Fibroblast of the conjunctiva (primary cell): ENCODE data around the gene SLC38A9.
"Not testable (repeated sequence)": the region's sequence is repeated elsewhere in the genome, so short reads cannot be mapped to it uniquely, and the experiment has no call there.

Experiments
- DNase-seq: peaks from one replicate; pipeline ENCODE4 v3.0.0-alpha.2; 2010; ENCODE audit warnings: low read depth

The SLC38A9 gene

DNA sequence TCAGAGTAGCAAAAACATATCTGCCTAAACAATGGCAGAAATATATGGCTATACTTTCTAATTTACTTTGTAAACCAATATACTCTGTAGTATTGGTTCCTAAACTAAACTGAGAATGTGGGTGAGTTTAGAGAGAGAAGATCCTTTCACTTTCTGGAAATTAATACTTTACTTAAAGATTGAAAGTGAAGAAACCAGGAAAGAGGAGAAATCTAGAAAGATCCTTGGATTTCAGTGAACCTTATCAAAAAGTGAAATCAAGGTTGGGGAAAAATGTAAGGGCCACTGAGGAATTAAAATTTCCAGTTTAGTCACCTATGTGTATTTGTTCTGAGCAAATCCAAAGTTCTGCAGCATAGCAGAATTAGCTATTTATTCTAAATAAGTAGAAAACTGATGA, 5.9 kb downstream of the SLC38A9 start:
- DNase-seq, result no peak

- no peak for DNase-seq
Observed at GRCh38 chr5:55702598-55703345, 9.4 kb downstream of the SLC38A9 start.

GRCh38 chr5:55701462-55702103, 10.5 kb downstream of the SLC38A9 start:
- no peak for DNase-seq

DNA sequence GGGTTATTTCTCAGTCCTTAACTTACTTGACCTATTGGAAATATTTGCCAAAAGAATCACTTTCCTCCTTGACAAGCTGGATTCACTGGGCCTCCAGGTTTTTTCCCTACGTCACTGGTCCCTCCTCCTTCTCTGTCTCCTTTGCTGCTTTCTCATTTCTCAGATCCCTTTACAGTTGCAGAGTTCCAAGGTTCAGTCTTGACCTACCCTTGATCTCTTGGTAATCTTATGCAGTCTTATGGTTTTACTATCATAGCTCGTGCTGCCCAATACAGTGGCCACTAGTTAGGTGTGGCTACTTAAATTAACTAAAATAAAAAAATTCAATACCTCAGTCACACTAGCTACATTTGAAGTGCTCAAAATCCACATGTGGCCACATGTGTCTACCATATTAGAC, 11.4 kb downstream of the SLC38A9 start:
- DNase-seq, result no peak

GRCh38 chr5:55699041-55699688, 13.0 kb downstream of the SLC38A9 start:
- no peak for DNase-seq

DNA sequence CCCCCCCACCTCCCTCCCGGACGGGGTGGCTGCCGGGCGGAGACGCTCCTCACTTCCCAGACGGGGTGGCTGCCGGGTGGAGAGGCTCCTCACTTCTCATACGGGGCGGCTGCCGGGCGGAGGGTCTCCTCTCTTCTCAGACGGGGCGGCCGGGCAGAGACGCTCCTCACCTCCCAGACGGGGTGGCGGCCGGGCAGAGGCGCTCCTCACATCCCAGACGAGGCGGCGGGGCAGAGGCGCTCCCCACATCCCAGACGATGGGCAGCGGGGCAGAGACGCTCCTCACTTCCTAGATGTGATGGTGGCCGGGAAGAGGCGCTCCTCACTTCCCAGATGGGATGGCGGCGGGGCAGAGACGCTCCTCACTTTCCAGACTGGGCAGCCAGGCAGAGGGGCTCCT, 15.4 kb downstream of the SLC38A9 start:
- DNase-seq, result not testable (repeated sequence)

DNA sequence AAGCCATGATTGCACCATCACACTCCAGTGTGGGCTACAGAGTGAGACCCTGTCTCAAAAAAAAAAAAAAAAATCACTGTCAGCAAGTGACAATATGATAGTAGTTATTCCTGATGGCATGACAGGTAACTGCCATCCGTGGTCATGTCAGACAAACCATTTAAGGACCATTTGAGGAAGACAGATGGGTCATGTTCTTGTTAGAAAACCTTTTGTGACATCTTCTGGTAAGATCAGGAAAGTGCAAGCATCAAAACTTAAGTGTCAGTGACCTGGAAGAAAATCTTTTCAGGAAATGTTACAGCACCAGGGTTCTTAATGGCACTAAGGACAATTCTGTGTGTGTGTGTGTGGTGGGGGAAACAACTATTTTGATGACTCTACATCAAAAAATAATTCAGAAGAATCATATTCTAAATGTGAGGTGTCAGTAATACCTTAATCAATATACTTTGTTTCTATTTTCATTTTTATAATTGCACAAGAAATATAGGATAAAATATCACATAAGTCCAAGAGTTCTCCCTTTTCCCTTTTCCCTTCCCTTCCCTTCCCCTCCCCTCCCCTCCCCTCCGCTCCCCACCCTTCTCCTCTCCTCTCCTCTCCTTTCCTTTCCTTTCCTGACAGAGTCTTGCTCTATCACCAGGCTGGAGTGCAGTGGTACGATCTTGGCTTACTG, 17.8 kb downstream of the SLC38A9 start:
- DNase-seq, result peak; percentile 44

DNA sequence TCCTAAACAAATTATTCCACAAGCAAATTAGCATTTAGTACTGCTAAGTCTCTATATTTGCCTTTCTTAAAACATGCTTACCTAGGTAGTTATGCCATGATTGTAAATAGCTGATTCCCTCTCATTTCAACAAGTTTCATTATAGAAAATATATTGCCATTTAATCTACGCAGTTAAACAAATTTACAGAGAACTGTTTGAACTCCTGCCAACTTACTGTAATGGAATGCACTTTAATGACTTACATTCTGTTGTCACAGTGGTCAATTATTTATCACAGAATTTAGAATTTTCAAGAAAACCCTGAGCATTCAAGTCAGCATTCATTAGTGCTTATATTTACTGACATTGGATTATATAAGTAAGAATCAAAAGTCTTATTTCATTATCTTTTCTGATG, 19.6 kb downstream of the SLC38A9 start:
- DNase-seq, result no peak

DNA sequence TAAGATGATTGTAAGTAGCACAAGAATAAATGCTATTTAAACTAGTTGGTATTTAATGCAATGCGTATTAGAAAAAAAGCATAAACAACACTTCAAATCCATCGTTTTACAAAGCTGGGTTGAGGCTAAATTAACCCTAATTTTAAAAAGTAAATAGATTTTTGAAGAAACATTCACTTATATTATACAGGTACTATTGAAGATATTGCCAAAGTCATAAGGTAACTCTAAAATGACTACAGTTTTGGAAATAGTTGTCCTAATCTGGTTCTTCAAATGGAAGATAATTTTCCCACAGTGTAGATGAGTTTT, 20.1 kb downstream of the SLC38A9 start:
- DNase-seq, result no peak

- DNase-seq, result peak; percentile 59
Observed at GRCh38 chr5:55691265-55692105, 20.6 kb downstream of the SLC38A9 start.

- DNase-seq, result no peak
Observed at GRCh38 chr5:55682071-55682470, 30.1 kb downstream of the SLC38A9 start.

DNA sequence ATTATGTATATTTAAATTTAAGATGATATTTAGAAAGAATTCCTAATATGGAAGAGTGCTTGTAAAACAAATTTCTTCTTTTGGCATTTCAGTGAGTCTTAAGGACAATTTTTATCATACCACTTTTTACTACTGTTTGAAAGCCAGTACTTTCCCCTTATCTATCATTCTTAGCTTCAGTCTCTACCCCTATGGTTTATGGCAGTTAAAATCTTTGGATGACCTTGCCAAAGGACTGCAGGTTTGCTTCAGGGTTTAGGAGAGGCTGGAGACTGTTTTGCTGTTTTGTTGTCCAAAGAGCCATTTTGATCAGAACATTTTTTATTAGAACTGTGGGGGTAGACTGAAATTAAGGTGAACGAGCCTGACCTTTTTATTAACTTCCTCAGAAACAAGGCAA, 30.8 kb downstream of the SLC38A9 start:
- DNase-seq, result no peak

DNA sequence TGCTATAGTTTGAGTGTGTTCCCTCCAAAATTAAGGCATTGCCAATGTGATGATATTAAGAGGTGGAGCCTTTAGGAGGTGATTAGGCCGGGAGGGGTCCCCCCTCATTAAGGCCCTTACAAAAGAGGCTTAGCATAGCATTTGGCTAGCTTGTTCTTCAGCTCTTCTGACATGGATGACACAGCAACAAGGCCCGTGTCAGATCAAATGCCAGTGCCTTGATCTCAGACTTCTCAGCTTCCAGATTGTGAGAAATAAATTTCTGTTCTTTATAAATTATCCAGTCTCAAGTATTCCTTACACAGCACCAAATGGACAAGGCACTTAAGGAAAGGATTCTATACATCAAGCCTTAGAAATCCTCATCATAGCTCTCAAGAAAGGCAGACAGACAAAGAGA, 31.8 kb downstream of the SLC38A9 start:
- DNase-seq, result no peak

DNA sequence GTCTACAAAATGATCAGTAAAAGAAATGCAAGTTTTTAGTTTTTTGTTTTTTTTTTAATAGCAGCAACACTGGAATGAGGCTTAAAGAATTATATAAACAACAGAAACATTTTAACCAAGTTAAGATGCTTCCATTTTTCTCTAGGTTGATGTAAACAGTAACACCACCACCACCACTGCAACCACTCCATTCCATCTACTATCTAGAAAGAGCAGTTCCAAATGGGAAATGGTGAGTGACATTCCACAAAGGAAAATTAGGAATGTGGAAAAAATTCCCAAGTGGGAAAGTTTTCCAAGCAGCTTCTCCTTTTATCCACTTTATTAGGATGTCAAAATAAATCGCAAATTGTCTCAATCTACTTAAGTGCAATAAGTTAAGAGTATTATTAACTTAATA, 32.6 kb downstream of the SLC38A9 start:
- no peak for DNase-seq

DNA sequence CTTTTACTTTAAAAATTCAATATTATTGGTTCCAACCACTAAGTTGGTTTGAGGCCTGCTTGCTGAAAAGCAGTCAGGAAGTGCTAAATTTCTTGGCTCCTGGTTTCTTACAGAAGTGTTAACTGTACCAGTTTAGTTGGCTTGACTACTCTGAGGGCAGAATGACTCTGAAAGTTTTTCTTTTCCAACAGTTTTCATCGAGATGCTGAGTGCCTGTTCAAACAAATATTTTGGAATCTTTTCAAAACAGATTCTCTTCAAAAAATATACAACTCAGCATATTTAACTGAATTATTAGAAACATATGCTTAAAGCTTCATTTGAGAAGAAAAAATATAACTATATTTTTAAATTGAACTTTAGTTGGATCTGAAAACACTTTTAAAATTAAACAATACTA, 37.0 kb downstream of the SLC38A9 start:
- peak; percentile 43 for DNase-seq

DNA sequence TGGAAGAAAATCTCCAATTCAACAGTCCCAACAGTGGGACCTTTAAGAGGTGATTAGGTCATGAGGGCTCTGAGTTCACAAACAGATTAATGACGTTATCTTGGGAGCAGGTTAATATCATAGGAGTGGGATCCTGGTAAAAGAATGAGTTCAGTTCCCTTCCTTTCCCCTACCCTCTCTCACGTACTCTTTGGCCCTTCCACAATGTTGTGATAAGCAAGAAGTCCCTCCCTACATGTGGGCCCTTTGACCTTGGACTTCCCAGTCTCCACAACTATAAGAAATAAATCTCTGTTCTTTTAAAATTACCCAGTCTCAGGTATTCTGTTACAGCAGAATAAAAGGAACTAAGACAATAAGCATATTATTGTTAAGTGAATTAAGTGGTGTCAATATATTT, 37.8 kb downstream of the SLC38A9 start:
- DNase-seq, result no peak

DNA sequence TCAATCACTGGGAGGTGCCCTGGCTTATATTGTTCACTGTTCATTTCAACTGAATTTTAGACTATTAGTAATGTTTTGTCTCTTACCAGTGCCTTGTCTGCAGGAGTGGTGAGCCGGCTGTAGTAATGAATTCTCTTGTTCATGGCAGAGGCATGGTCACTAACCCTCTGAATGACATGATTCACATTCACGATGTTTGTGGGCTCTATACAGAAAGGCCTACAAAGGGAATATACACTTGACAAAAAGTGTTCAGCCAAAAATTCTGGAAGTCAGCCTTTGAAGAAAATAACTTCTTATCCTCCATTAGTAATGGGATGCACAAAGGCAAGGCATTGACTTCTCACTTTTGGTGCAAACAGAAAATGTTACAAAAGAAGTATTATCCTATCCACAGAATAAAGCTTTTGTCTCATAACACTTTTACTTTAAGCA, 39.6 kb downstream of the SLC38A9 start:
- no peak for DNase-seq

DNA sequence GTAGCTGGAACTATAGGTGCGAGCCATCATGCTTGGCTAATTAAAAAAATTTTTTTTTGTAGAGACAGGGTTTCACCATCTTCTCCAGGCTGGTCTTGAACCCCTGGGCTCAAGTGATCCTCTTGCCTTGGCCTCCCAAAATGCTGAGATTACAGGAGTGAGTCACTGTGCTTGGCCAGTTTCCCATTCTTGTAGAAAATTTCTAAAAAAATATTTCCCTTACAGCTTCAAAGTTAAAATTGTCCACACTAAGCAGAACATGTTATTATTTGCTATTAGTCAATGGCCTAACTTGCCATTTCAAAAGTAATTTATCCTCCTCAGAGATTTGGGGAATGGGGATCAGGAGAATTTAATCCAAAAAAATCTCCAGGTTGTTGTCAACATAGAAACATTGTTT, 40.1 kb downstream of the SLC38A9 start:
- DNase-seq, result no peak

- peak; percentile 30 for DNase-seq
Observed at GRCh38 chr5:55668356-55668755, 43.8 kb downstream of the SLC38A9 start.

DNA sequence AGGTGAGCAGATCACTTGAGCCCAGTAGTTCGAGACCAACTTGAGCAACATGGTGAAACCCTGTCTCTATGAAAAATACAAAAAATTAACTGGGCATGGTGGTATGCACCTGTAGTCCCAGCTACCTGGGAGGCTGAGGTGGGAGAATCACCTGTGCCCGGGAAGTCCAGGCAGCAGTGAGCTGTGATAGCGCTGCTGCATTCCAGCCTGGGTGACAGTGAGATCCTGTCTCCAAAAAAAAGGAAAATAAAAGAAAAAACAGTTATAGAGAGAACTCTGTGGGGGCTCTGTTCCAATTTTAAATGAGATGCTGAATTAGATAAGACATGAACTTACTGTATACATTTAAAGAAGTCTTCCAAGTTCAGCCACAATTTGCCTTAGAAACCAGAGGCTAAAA, 44.2 kb downstream of the SLC38A9 start:
- DNase-seq, result no peak

DNA sequence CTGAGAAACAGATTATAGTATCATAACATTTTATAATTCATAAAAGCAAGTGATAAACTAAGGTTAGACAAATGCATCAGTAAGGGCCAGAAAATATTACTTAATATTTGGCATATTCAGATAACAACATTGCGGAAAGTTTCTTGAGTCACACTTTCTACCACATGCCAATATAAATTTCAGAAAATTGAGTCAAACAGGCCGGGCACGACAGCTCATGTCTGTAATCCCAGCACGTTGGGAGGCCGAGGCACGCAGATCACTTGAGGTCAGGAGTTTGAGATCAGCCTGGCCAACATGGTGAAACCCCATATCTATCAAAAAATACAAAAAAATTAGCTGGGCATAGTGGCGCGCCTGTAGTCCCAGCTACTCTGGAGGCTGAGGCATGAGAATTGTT, 47.1 kb downstream of the SLC38A9 start:
- no peak for DNase-seq

DNA sequence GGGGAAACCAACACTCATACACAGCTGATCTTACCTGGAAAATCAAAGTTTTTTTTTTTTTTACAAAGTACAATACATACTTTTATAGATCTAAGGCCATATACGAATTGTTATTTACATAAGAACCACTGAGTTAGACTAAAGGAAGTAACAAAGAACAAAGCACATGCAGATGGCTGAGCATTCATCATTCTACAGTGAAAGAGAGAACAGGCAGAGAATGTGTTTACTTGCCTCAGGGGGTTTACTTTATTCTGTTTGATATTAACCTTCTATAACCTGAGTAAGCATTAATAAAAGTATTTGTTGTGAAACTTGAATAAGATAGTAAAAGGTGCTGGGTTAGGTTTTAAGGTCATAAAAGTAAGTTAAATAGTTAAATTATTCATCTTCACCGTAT, 54.7 kb downstream of the SLC38A9 start:
- no peak for DNase-seq
